SK-N-SH (cell line): ENCODE results near the gene SH3RF1. TPM values are rescaled to one million over a fixed set of nuclear protein-coding genes. Genes with fewer than 3 reads are reported as not detected.
"Not testable (repeated sequence)": the region's sequence is repeated elsewhere in the genome, so short reads cannot be mapped to it uniquely, and the experiment has no call there.

Experiments used
- CTCF ChIA-PET: fragments of 300-600, 350-600 bp; formaldehyde crosslinking; extraction: SDS; loops from one replicate; lab custom pipeline; 2021; lab: Yijun Ruan, JAX
- POLR2A ChIA-PET: fragments of 350-600 bp; sonication (Branson Sonifier 250); formaldehyde crosslinking; extraction: SDS; loops from one replicate; lab custom pipeline; 2020; ENCODE audit warnings: antibody characterized with exemption, inconsistent platforms; lab: Yijun Ruan, JAX
- DNase-seq: peaks from one replicate; pipeline ENCODE4 v3.0.0; 2012
- H2AFZ ChIP-seq: fragments of 200-600 bp; sonication (generic); 2 replicates; pipeline ENCODE4 v1.8.1; 2016; ENCODE audit warnings: antibody characterized with exemption, mild to moderate bottlenecking, low read depth
- H3F3A ChIP-seq: fragments of 200-600 bp; sonication (generic); replicated peaks from 2 replicates; pipeline ENCODE3; 2016; ENCODE audit warnings: antibody characterized with exemption, mild to moderate bottlenecking; ENCODE audit not compliant: insufficient read depth
- H3K27ac ChIP-seq, 2 experiments: fragments of 200-500 bp in 1 of 2; fragments of 200-600 bp in 1 of 2; sonication (Bioruptor generic) in 1 of 2; sonication (generic), shearing (Covaris generic) in 1 of 2; 2 replicates each; pipeline versions ENCODE4 v1.5.1 to v1.6.1; 2014 to 2016; ENCODE audit warnings: low read depth in 2 of 2, inconsistent platforms in 1 of 2, low read length in 1 of 2, mild to moderate bottlenecking in 1 of 2, mixed read lengths in 1 of 2
- H3K27me3 ChIP-seq: fragments of 200-600 bp; sonication (generic), shearing (Covaris generic); 2 replicates; pipeline ENCODE4 v1.6.1; 2016; ENCODE audit warnings: mixed run types; ENCODE audit not compliant: insufficient read depth
- H3K36me3 ChIP-seq, 2 experiments: fragments of 200-500 bp in 1 of 2; fragments of 200-600 bp in 1 of 2; sonication (Bioruptor generic) in 1 of 2; sonication (generic) in 1 of 2; replicated peaks in 1 of 2; 2 replicates each; pipeline versions ENCODE3 to v1.5.1; 2014 to 2016; ENCODE audit warnings: low read length in 1 of 2, mild to moderate bottlenecking in 1 of 2; ENCODE audit not compliant: insufficient read depth in 2 of 2, control insufficient read depth in 1 of 2
- H3K4me1 ChIP-seq, 2 experiments: fragments of 200-500 bp in 1 of 2; fragments of 200-600 bp in 1 of 2; sonication (Bioruptor generic) in 1 of 2; sonication (generic), shearing (Covaris generic) in 1 of 2; 2 replicates each; pipeline versions ENCODE4 v1.5.1 to v1.6.1; 2014 to 2016; ENCODE audit warnings: low read depth in 1 of 2, low read length in 1 of 2, mixed run types in 1 of 2; ENCODE audit not compliant: insufficient read depth in 2 of 2, control insufficient read depth in 1 of 2
- H3K4me2 ChIP-seq: fragments of 200-600 bp; sonication (generic), shearing (Covaris generic); 2 replicates; pipeline ENCODE4 v1.6.1; 2017; ENCODE audit warnings: mixed run types
- H3K4me3 ChIP-seq, 2 experiments: fragments of 200-500 bp in 1 of 2; fragments of 200-600 bp in 1 of 2; sonication (Bioruptor generic) in 1 of 2; sonication (generic), shearing (Covaris generic) in 1 of 2; 2 replicates each; pipeline versions ENCODE4 v1.5.1 to v1.8.1; 2014 to 2016; ENCODE audit warnings: low read depth in 2 of 2, inconsistent platforms in 1 of 2, low read length in 1 of 2, mild to moderate bottlenecking in 1 of 2, mixed read lengths in 1 of 2, moderate library complexity in 1 of 2
- H3K79me2 ChIP-seq: fragments of 200-600 bp; sonication (generic); 2 replicates; pipeline ENCODE4 v1.8.1; 2017; ENCODE audit warnings: mild to moderate bottlenecking; ENCODE audit not compliant: insufficient read depth
- H3K9ac ChIP-seq: fragments of 200-600 bp; sonication (generic); 2 replicates; pipeline ENCODE4 v1.6.1; 2017; ENCODE audit warnings: mixed run types
- H3K9me2 ChIP-seq: fragments of 200-600 bp; sonication (generic); 2 replicates; pipeline ENCODE4 v1.6.1; 2017; ENCODE audit warnings: mixed run types
- H3K9me3 ChIP-seq: fragments of 200-600 bp; sonication (generic); 2 replicates; pipeline ENCODE4 v1.6.1; 2017; ENCODE audit warnings: mixed run types, mild to moderate bottlenecking, moderate library complexity
- H4K20me1 ChIP-seq: fragments of 200-600 bp; sonication (generic); 2 replicates; pipeline ENCODE4 v1.6.1; 2017; ENCODE audit warnings: mild to moderate bottlenecking, mixed run types; ENCODE audit not compliant: insufficient read depth
- ELF1 ChIP-seq: IDR thresholded peaks from 2 replicates; pipeline ENCODE4 v1.4.0; 2012
- EZH2phosphoT487 ChIP-seq: fragments of 200-600 bp; sonication (generic); IDR thresholded peaks from 2 replicates; pipeline ENCODE4 v1.6.1; 2017; ENCODE audit warnings: low read depth, mixed run types, mild to moderate bottlenecking, antibody characterized with exemption, moderate library complexity, borderline replicate concordance
- FOSL2 ChIP-seq: IDR thresholded peaks from 2 replicates; pipeline ENCODE4 v1.4.0; 2012; ENCODE audit warnings: low read depth, mild to moderate bottlenecking, moderate library complexity, borderline replicate concordance
- FOXM1 ChIP-seq: IDR thresholded peaks from 2 replicates; pipeline ENCODE4 v1.4.0; 2012; ENCODE audit warnings: low read depth, mild to moderate bottlenecking
- GATA2 ChIP-seq: sonication (generic); formaldehyde crosslinking; IDR thresholded peaks from 2 replicates; pipeline ENCODE4 v1.5.0; 2020; ENCODE audit warnings: mild to moderate bottlenecking, missing genetic modification reagents
- POLR2AphosphoS5 ChIP-seq: IDR thresholded peaks from 2 replicates; pipeline ENCODE4 v1.6.1; 2012; ENCODE audit warnings: low read depth, low read length
- SIN3A ChIP-seq: IDR thresholded peaks from 2 replicates; pipeline ENCODE4 v1.6.1; 2012; ENCODE audit warnings: low read depth, mild to moderate bottlenecking, low read length, moderate library complexity, borderline replicate concordance
- TCF12 ChIP-seq: IDR thresholded peaks from 2 replicates; pipeline ENCODE4 v1.4.0; 2012
- TEAD4 ChIP-seq: IDR thresholded peaks from 2 replicates; pipeline ENCODE4 v1.4.0; 2012; ENCODE audit warnings: mild to moderate bottlenecking, borderline replicate concordance; ENCODE audit not compliant: insufficient read depth
- WGBS: methylation state at CpG from one replicate; pipeline ENCODE4 v1.1.6; 2017; ENCODE audit warnings: low lambda C conversion rate; 5-methylcytosine and 5-hydroxymethylcytosine counted together
- polyA plus RNA-seq, 3 experiments: library from polyadenylated mRNA; depleted of rRNA; stranded (reverse); fragments of >200 nt; gene quantifications; 2 replicates each; pipeline ENCODE4 v1.2.3, GENCODE V29; 2012
- TF ChIP-seq, protein P1 (sequence below): IDR thresholded peaks from 2 replicates; pipeline ENCODE4 v1.4.0; 2012; ENCODE audit warnings: low read depth
- TF ChIP-seq, protein P2 (sequence below): IDR thresholded peaks from 2 replicates; pipeline ENCODE4 v1.4.0; 2012; ENCODE audit warnings: low read depth, borderline replicate concordance
- TF ChIP-seq, protein P3 (sequence below): IDR thresholded peaks from 2 replicates; pipeline ENCODE4 v1.4.0; 2012; ENCODE audit warnings: low read depth, borderline replicate concordance

SH3RF1 gene
- polyA plus RNA-seq, 1 of the 3 experiments (the other 2 are of a cell fraction): 22.0 TPM

GRCh38 chr4:169179609-169180521 is 90.9 kb downstream of the SH3RF1 start:
- Histone ChIP-seq H2AFZ (no peak overlapping the region), H3K79me2 (peaks cover 100% of the 10 kb centered on the region), H3K36me3 (peaks cover 0 to 15% of the 10 kb centered on the region in 2 experiments), H3K4me2 (no peak overlapping the region), H3K9me3 (no peaks in the 10 kb centered on the region), H3F3A (no peaks in the 10 kb centered on the region), H3K27me3 (no peaks in the 10 kb centered on the region), H3K9me2 (no peaks in the 10 kb centered on the region), H3K4me3 (no peak overlapping the region), H3K9ac (no peak overlapping the region), H3K27ac (no peak overlapping the region), H3K4me1 (peaks cover 3 to 7% of the 10 kb centered on the region in 2 experiments; a peak in 2 of 4 replicates), H4K20me1 (peaks cover 85% of the 10 kb centered on the region)
- ChIA-PET POLR2A (no interaction called here), CTCF (interaction anchor here (0.6 to 1.1 kb wide), 2 partner anchors 19 to 844 kb away, joined by 3 read pairs; no protein-coding TSS in a partner anchor)
- WGBS: 96% methylated on average over 13 of the region's 13 CpGs
- TF ChIP-seq ELF1: no peak
- no peak for TF ChIP-seq FOSL2
- TF ChIP-seq, protein P1, sequence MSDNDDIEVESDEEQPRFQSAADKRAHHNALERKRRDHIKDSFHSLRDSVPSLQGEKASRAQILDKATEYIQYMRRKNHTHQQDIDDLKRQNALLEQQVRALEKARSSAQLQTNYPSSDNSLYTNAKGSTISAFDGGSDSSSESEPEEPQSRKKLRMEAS: no peak
- TF ChIP-seq EZH2phosphoT487: no peak
- no peak for TF ChIP-seq SIN3A
- TF ChIP-seq, protein P2, sequence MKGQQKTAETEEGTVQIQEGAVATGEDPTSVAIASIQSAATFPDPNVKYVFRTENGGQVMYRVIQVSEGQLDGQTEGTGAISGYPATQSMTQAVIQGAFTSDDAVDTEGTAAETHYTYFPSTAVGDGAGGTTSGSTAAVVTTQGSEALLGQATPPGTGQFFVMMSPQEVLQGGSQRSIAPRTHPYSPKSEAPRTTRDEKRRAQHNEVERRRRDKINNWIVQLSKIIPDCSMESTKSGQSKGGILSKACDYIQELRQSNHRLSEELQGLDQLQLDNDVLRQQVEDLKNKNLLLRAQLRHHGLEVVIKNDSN: no peak
- no peak for TF ChIP-seq GATA2 (CRISPR knock-in tag)
- TF ChIP-seq TEAD4: no peak
- TF ChIP-seq FOXM1: no peak
- no peak for TF ChIP-seq TCF12
- TF ChIP-seq POLR2AphosphoS5: no peak
- TF ChIP-seq, protein P3, sequence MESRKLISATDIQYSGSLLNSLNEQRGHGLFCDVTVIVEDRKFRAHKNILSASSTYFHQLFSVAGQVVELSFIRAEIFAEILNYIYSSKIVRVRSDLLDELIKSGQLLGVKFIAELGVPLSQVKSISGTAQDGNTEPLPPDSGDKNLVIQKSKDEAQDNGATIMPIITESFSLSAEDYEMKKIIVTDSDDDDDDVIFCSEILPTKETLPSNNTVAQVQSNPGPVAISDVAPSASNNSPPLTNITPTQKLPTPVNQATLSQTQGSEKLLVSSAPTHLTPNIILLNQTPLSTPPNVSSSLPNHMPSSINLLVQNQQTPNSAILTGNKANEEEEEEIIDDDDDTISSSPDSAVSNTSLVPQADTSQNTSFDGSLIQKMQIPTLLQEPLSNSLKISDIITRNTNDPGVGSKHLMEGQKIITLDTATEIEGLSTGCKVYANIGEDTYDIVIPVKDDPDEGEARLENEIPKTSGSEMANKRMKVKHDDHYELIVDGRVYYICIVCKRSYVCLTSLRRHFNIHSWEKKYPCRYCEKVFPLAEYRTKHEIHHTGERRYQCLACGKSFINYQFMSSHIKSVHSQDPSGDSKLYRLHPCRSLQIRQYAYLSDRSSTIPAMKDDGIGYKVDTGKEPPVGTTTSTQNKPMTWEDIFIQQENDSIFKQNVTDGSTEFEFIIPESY: no peak
- DNase-seq: no peak

DNA sequence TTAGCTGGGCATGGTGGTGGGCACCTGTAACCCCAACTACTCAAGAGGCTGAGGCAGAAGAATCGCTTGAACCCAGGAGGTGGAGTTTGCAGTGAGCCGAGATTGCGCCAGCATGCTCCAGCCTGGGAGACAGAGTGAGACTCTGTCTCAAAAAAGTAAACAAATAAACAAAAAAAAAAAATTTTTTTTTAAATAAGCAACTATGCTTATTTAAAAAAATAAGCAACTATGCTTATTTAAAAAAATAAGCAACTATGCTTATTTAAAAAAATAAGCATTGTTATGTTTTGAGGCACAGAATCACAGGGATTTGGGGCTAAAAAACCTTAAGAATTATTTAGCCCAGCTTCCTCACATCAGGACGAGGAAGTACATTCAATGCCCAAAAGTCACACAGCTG is 92.7 kb downstream of the SH3RF1 start:
- H3K27me3 ChIP-seq, DNase-seq, H3F3A ChIP-seq, H2AFZ ChIP-seq, H3K9me3 ChIP-seq, H3K4me3 ChIP-seq, H3K9ac ChIP-seq, H3K4me1 ChIP-seq, POLR2A ChIA-PET, H3K27ac ChIP-seq, H3K36me3 ChIP-seq, H3K4me2 ChIP-seq, H3K9me2 ChIP-seq: not testable (repeated sequence)
- peaks cover 100% of the 10 kb centered on the region for H3K79me2 ChIP-seq
- H4K20me1 ChIP-seq: peaks cover 86% of the 10 kb centered on the region
- 97% methylated on average over 4 of the region's 4 CpGs for WGBS
- CTCF ChIA-PET: interaction anchor here (1.1 kb wide), 1 partner anchor 12 kb away, joined by 3 read pairs; no protein-coding TSS in a partner anchor
